ENCODE data around the gene IL7R.

The IL7R gene
- total RNA-seq: 1,823 to 2,366 reads per million in 2 donors

- DNase-seq: no peak
Measured at GRCh38 chr5:35856765-35857351, at the start of gene IL7R. Gene IL7R, plus strand, starts transcription at chr5:35856891. Its CDS starts 87 bp downstream, at chr5:35856978.

DNA sequence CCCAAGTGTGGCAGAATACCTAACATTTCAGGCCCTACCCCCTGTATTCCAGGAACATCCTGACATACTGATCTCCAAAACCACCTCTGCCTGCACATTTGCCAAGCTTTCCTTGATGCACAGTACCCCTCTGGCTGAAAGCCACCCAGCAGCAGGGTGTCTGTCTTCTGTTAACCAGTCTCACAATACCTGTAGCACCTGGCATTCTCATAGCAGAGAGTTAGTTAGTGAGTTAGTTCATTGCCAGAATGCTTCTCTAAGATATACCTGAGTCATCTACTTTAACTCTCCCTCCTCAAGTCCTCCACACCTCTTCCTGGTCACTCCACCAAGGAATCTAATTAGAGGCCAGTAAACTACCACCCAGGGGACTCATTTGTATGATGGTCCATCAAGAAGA, 46.1 kb upstream of the IL7R start:
- DNase-seq: no peak

GRCh38 chr5:35811108-35811741, 45.5 kb upstream of the IL7R start:
- DNase-seq: no peak

GRCh38 chr5:35813521-35813920, 43.2 kb upstream of the IL7R start:
- no peak for DNase-seq

DNA sequence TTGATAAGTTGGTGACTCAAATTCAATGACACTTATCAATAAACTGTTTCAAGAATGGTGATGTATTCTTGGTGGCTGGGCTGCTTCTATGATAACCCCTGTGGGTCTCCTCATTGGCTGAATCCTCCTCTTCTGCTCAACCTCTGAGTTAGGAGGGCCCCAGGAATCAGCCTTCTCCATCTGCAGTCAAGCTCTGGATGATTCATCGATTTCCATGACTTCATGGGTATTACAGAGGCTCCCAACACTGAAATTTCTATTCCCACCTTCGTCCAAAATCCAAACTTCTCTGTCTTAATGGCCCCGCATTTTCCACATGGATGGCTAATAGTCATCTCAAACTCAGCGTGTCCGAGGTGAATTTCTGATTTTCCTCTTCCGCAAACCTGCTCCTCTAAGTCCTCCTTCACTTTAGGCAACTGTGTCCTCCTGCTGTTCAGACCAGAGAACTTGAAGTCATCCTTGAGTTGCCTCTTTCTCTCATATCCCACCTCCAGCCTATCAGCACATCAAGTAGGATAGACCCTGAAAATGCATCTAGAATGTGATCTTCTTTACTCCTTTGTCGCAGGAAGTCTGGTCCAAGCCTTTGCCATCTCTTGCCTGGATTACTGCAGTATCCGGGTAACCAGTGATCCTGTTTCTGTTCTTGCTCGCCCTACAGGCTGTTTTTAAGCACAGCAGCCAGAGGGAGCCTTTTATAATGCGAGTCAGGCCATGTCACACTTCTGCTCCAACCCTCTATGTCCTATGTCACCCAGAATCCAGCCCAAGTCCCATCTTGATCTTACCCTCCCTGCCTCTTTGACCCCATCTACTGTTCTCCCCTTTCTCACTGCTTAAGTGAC, 41.4 kb upstream of the IL7R start:
- no peak for DNase-seq

DNA sequence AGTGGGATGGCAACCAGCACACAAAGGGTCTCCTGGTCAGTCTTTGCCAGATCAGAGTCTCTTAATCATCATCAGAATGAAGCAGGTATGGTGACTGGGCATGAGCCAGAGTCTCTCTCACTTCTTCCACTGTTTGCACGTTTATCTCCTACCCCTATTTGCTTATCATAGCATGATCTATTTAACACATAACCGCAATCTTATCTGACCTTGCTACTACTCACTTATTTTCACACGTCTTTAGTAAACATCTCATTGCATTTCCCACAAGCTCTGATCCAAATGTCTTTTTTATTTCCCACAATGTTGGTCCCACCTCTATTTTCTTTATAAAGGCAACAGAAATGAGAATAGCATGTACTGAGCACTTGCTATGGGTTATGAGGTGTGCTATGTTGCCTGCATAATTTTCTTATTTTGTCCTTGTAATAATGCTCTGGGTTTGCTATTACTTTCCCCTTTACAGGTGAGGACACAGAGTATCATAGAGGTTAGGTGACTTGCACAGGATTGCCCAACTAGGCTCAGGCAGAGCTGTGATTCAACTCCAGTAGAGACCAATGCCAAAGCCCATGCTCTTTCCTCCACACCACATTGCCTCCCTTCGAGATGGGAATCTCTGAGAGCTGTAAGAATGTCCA, 39.7 kb upstream of the IL7R start:
- no peak for DNase-seq

GRCh38 chr5:35819026-35819425, 37.7 kb upstream of the IL7R start:
- no peak for DNase-seq

GRCh38 chr5:35819668-35820067, 37.0 kb upstream of the IL7R start:
- no peak for DNase-seq

- DNase-seq: no peak
Measured at GRCh38 chr5:35820735-35821134, 36.0 kb upstream of the IL7R start.

GRCh38 chr5:35821513-35821912, 35.2 kb upstream of the IL7R start:
- DNase-seq: no peak

DNA sequence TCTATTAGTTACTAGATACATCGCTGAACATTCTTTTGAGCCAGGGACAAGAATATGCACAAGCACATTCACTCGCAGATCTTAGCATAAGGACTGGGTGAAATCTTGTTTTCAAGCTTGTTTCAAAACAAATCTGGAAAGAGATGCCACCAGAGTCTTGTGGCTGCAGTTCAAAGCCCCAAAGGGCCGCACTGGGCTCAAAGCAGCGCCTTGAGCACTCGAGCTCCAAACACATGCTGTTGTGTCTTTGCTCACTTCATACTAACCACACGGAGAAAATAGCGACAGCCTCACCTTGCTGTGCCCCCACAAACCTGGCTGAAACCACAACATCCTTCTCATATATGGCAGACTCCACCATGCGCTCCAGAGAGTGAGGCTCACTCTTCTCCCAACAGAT, 34.2 kb upstream of the IL7R start:
- DNase-seq: no peak

DNA sequence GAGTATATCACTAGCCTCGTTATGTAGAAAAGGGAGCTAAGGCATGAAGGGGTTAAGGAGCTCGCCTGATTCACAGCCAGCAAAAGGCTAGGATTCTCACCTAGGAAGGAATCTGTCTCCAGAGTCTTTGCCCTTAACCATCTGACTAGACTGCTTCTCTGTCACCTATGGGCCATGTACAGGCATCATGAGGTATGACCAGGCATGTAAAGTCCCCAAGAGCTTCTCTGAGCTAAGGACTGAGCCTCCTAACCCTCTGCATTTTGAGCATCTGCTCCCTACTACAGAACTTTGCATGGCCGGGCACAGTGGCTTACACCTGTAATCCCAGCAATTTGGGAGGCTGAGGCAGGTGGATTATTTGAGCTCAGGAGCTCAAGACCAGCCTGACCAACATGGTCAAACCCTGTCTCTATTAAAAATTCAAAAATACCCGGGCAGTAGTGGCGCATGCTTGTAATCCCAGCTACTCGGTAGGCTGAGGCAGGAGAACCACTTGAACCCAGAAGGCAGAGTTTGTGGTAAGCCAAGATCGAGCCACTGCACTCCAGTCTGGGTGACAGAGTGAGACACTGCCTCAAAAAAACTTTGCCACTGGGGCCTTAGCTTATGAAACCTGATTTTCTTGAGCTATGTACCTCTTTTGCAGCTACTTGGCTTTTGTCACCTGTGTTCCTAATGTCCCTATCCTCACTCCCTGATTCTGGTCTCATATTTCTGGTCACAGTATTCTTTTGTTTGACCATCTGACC, 33.2 kb upstream of the IL7R start:
- DNase-seq: no peak

DNA sequence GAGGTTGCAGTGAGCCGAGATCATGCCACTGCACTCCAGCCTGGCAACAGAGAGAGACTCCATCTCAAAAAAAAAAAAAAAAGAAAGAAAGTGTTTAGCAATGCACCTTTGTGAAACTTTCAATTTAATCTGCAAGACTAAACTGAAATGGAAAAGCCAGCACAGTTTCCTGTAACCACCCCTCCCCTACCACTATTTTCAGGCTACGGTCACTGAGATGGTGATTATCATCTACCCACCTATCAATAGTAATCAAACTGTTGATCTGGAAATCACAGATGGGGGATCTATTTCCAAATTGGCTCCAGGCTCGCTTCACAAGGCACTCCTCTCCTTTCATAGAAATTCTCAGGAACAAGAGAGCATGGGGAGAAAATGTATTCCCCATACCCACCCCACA, 30.6 kb upstream of the IL7R start:
- DNase-seq: no peak

DNA sequence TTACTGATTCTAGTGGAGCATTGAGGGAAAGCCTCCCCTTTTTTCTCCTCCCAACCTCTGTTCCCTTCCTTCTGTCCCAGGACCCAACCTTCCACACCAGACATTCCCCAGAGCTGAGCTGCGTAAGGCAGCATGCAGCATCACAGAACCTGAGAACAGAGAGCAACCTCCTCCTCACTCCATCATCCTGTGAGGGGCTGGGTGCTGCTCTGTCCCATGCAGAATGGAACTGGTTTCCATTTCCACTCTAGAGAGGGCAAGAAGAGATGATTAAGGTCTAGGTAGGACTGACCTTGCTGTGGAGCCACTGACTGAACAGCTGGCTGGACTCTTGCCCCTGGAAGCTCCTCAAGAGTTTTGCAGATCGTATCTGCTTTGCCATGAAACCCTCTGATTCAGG, 30.1 kb upstream of the IL7R start:
- DNase-seq: no peak

- no peak for DNase-seq
Measured at GRCh38 chr5:35828082-35828598, 28.6 kb upstream of the IL7R start.

DNA sequence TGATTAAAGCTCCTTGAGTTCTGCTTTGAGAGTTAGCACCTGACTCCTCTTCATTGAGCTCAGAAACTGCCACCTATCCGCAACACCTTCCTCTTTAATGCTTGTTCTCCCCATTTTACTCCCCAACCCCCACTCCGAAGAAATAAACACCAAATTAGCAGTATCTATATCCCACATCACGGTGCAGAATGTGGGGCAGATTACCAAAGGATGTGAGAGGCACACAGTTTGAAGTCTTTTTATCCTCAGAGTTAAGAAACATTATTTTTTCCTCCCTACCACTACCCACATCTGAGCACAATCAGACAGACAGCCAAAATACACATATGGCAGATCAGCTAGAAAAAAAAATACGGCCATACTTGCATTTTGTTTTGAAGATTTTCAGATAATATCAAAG, 26.1 kb upstream of the IL7R start:
- DNase-seq: no peak

GRCh38 chr5:35832762-35833161, 23.9 kb upstream of the IL7R start:
- no peak for DNase-seq

DNA sequence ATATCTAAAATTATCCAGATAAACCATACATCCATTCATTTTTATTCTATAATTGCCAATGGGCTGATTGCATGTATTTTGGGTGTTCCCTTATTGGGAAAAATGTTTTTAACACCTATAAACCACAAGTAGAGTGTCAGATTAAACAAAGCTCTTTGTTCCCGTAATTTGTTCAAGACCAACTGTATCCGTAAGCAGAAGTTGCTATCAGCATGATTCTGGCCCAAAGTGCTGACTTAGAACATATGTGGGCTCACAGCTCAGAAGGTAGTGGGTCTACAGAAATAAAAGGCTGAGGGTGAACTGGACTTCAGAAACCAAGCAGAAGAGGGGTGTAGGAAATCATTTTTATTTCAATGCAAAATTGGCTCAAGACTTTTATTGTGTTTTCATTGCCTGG, 23.5 kb upstream of the IL7R start:
- DNase-seq: no peak

- no peak for DNase-seq
Measured at GRCh38 chr5:35835796-35836742, 20.6 kb upstream of the IL7R start.

- no peak for DNase-seq
Measured at GRCh38 chr5:35838370-35839042, 18.2 kb upstream of the IL7R start.

DNA sequence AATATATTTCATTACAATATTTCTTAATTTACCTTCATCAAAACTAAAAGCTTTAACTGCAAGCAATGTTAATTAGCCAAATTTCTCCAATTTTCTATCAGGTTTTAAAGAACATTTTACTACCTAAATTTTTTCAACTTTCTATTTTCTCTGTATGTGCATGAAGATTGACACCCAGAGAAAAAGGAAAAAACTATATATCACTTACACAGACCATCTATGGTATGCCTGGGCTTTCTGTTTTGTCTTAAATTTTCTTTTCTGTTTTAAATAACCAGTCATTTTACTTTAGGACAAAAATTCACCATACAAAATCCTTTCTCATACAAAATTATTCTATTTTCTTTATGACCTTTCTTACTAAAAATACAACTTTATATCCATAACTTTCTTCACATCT, 13.8 kb upstream of the IL7R start:
- DNase-seq: no peak
